SJSA1 (cell line): Measurements from ENCODE around the gene CUEDC1. TPM values are rescaled to one million over a fixed set of nuclear protein-coding genes. Genes with fewer than 3 reads are reported as not detected.

Source experiments
- DNase-seq, 2 experiments: peaks; one replicate each; pipeline ENCODE4 v3.0.0-alpha.2; 2015 to 2020; ENCODE audit warnings: low spot score in 2 of 2, low read depth in 1 of 2
- H3K27ac ChIP-seq: fragments of 250-450 bp; sonication (Bioruptor Pico); 2 replicates; pipeline ENCODE4 v1.5.1; 2020; ENCODE audit warnings: mild to moderate bottlenecking, moderate library complexity
- H3K27me3 ChIP-seq: fragments of 250-450 bp; sonication (Bioruptor Pico); replicated peaks from 2 replicates; pipeline ENCODE4 v1.5.1; 2020; ENCODE audit warnings: mild to moderate bottlenecking, moderate library complexity
- H3K36me3 ChIP-seq: fragments of 250-450 bp; sonication (Bioruptor Pico); 2 replicates; pipeline ENCODE4 v1.5.1; 2020; ENCODE audit warnings: mild to moderate bottlenecking
- H3K4me1 ChIP-seq: fragments of 250-450 bp; sonication (Bioruptor Pico); replicated peaks from 2 replicates; pipeline ENCODE4 v1.6.1; 2021; ENCODE audit warnings: mild to moderate bottlenecking
- H3K4me3 ChIP-seq: fragments of 250-450 bp; sonication (Bioruptor Pico); 2 replicates; pipeline ENCODE4 v1.5.1; 2020; ENCODE audit warnings: mild to moderate bottlenecking
- H3K9me3 ChIP-seq: fragments of 250-450 bp; sonication (Bioruptor Pico); replicated peaks from 2 replicates; pipeline ENCODE4 v1.5.1; 2020; ENCODE audit warnings: mild to moderate bottlenecking
- total RNA-seq: library from RNA; depleted of rRNA; stranded (reverse); fragments of >200 nt; shearing (Covaris generic); gene quantifications from 2 replicates; pipeline ENCODE4 v1.2.3, GENCODE V29; 2014

Gene CUEDC1
- total RNA-seq, 1 experiment from 2014 or later = 27.3 TPM

- no peak overlapping the region for H3K4me3 ChIP-seq
- H3K27ac ChIP-seq = no peak overlapping the region
- peak in 1 of 2 experiments; percentile 28 for DNase-seq
- H3K4me1 ChIP-seq = peaks cover 25% of the 10 kb centered on the region
- no peaks in the 10 kb centered on the region for H3K27me3 ChIP-seq
- no peaks in the 10 kb centered on the region for H3K9me3 ChIP-seq
- peaks cover 16% of the 10 kb centered on the region for H3K36me3 ChIP-seq
Measured at GRCh38 chr17:57957886-57958285, 2.7 kb upstream of the CUEDC1 start.

DNA sequence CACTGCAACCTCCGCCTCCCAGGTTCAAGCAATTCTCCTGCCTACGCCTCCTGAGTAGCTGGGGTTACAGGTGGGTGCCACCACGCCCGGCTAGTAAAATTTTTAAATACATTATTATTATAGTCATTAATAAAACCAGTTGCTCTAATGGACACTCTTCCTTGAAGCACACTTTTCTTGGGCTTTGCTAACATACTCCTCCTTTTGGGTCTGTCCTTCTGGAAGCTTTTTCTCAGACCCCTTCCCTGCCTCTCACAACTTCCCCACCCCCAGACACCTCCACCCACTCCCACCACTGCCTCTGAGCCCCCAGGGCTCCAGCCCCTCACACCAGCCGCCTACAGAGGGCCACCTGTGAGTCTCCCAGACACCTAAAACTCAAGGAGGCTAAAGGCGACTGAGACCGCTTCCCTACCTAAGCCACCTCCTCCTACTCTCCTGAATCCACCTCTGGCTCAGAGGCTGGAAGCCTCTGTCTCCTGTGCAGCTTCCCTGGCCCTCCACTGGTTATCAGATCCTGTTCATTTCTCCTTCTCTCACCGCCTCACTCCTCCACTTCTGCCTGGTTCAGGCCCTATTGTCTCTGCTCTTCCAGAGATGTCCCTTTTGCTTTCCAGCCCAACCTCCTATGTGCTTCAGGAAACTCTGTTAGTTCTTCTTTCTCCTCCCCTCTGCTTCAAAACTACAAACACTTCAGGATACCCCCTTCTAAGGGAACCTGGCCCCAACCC is 2.1 kb upstream of the CUEDC1 start:
- H3K27me3 ChIP-seq = no peaks in the 10 kb centered on the region

DNA sequence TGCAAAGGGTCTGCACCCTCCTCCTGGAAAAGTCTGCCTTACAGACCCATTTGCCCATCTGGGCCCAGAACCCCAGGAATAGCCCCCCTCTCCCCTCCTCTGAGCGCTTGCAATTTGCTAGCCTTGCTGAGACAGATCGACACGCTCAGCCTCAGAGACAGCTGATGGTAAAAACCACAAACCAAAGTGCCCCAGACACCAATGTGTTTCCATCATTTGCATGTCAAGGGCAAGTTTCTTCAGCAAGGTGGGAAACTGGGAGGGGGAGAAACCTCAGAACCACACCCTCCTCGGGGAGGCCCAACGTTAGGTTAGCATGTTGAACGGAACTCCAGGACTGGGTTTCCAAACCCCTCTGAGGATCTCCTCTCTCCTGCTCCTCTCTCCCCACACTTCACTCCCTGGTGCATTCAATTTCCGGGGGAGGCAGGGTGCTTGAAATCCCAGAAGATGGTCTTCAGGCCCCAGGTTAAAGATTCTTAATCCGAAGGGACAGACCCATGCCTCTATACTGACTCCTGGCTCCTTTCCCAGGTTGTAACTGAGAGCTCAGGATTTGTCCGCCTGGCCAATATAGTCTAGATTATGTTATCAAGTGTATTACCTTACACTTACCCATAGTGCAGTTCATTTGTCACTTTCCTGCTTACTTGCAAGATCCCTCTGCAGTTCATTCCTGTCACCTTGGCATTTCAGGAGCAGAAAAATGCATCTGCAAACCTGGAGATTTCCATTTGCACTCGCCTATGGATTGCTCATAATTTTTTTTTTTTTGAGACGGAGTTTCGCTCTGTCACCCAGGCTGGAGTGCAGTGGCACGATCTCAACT is 1.3 kb upstream of the CUEDC1 start:
- DNase-seq = peak in 1 of 2 experiments; percentile 36
- Histone ChIP-seq H3K4me3 (no peak overlapping the region), H3K27ac (no peak overlapping the region), H3K4me1 (peaks cover 38% of the 10 kb centered on the region), H3K27me3 (no peaks in the 10 kb centered on the region), H3K36me3 (peaks cover 16% of the 10 kb centered on the region), H3K9me3 (no peaks in the 10 kb centered on the region)

More for the DNA sequence above, 2.1 kb upstream of the CUEDC1 start:
- H3K36me3 ChIP-seq = peaks cover 16% of the 10 kb centered on the region
- no peak overlapping the region for H3K27ac ChIP-seq
- no peak overlapping the region for H3K4me3 ChIP-seq
- H3K4me1 ChIP-seq = peaks cover 31% of the 10 kb centered on the region
- H3K9me3 ChIP-seq = no peaks in the 10 kb centered on the region
- DNase-seq = peak in 1 of 2 experiments; percentile 36

GRCh38 chr17:57954397-57955182 is 622 bp downstream of the CUEDC1 start:
- peak; percentile 93 to 98 for DNase-seq
- H3K27ac ChIP-seq = peak overlapping the region; percentile 99
- peak overlapping the region; percentile 90 for H3K4me3 ChIP-seq
- H3K36me3 ChIP-seq = peaks cover 20% of the 10 kb centered on the region
- H3K4me1 ChIP-seq = peaks cover 57% of the 10 kb centered on the region
- H3K9me3 ChIP-seq = no peaks in the 10 kb centered on the region
- H3K27me3 ChIP-seq = no peaks in the 10 kb centered on the region

DNA sequence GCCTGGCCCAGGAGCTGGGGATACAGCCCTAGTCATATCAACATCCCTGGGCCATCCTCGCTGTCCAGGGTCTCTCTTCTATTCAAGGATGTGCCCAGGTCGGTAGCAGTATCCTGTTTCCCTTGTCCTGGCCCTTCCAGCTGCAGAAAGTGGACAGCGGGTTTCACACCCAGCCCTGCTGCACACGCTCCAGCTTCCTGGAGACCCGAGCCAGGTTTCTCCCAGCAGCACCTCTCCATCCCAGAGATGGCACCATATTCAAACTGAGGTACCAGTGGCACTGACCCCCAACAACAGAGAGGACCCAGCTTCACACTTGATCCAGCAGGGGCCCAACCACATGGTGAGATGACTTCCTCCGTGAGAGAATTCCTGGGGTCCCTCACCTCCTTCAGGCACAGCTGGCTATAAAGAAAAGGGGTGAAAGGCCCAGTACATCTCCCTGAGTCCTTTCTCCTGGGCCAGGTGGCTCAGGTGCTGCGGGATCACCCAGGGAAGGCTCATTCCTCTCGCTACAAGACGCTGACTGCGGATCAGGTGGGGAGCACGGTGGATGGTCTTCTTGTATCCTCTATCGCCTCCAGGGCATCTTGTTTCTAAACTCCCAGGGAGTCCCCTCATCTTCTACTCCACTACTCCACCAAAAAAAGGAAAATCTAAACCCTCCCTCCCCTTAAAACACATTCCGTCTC is 1.4 kb downstream of the CUEDC1 start:
- peak overlapping the region; percentile 99 for H3K27ac ChIP-seq
- peak overlapping the region; percentile 90 for H3K4me3 ChIP-seq
- peaks cover 64% of the 10 kb centered on the region for H3K4me1 ChIP-seq
- H3K27me3 ChIP-seq = no peaks in the 10 kb centered on the region
- H3K9me3 ChIP-seq = no peaks in the 10 kb centered on the region
- DNase-seq = no peak
- peaks cover 20% of the 10 kb centered on the region for H3K36me3 ChIP-seq

- H3K27me3 ChIP-seq = no peaks in the 10 kb centered on the region
- peak overlapping the region; percentile 22 for H3K27ac ChIP-seq
- H3K9me3 ChIP-seq = no peaks in the 10 kb centered on the region
- H3K36me3 ChIP-seq = peaks cover 20% of the 10 kb centered on the region
- H3K4me3 ChIP-seq = no peak overlapping the region
- DNase-seq = no peak
- H3K4me1 ChIP-seq = peaks cover 68% of the 10 kb centered on the region
Measured at GRCh38 chr17:57953219-57953618, 2.0 kb downstream of the CUEDC1 start.

GRCh38 chr17:57949649-57950048 is 5.6 kb downstream of the CUEDC1 start:
- Histone ChIP-seq H3K27me3 (no peaks in the 10 kb centered on the region), H3K4me1 (peaks cover 87% of the 10 kb centered on the region), H3K27ac (peak overlapping the region; percentile 88), H3K4me3 (no peak overlapping the region), H3K9me3 (no peaks in the 10 kb centered on the region), H3K36me3 (peaks cover 17% of the 10 kb centered on the region)
- DNase-seq = peak in 1 of 2 experiments; percentile 53

- peak; percentile 93 to 99 for DNase-seq
- H3K27ac ChIP-seq = peak overlapping the region; percentile 88
- no peaks in the 10 kb centered on the region for H3K27me3 ChIP-seq
- H3K4me1 ChIP-seq = peaks cover 83% of the 10 kb centered on the region
- H3K4me3 ChIP-seq = no peak overlapping the region
- H3K36me3 ChIP-seq = peaks cover 13% of the 10 kb centered on the region
- no peaks in the 10 kb centered on the region for H3K9me3 ChIP-seq
Measured at GRCh38 chr17:57948555-57949420, 6.4 kb downstream of the CUEDC1 start.

GRCh38 chr17:57948169-57948554 is 7.0 kb downstream of the CUEDC1 start:
- peaks cover 6% of the 10 kb centered on the region for H3K36me3 ChIP-seq
- no peaks in the 10 kb centered on the region for H3K27me3 ChIP-seq
- H3K4me3 ChIP-seq = no peak overlapping the region
- H3K9me3 ChIP-seq = no peaks in the 10 kb centered on the region
- peaks cover 83% of the 10 kb centered on the region for H3K4me1 ChIP-seq
- peak in 1 of 2 experiments; percentile 64 for DNase-seq
- H3K27ac ChIP-seq = peak overlapping the region; percentile 88

- H3K27ac ChIP-seq = peak overlapping the region; percentile 88
- peaks cover 83% of the 10 kb centered on the region for H3K4me1 ChIP-seq
- DNase-seq = no peak
- 0 out of 2 replicates have a peak, but pooled peaks cover 4% of the 10 kb centered on the region for H3K36me3 ChIP-seq
- H3K4me3 ChIP-seq = peak overlapping the region; percentile 23; the same call in 1 of the 2 replicates
- H3K27me3 ChIP-seq = no peaks in the 10 kb centered on the region
- H3K9me3 ChIP-seq = no peaks in the 10 kb centered on the region
Measured at GRCh38 chr17:57947369-57947768, 7.8 kb downstream of the CUEDC1 start.

DNA sequence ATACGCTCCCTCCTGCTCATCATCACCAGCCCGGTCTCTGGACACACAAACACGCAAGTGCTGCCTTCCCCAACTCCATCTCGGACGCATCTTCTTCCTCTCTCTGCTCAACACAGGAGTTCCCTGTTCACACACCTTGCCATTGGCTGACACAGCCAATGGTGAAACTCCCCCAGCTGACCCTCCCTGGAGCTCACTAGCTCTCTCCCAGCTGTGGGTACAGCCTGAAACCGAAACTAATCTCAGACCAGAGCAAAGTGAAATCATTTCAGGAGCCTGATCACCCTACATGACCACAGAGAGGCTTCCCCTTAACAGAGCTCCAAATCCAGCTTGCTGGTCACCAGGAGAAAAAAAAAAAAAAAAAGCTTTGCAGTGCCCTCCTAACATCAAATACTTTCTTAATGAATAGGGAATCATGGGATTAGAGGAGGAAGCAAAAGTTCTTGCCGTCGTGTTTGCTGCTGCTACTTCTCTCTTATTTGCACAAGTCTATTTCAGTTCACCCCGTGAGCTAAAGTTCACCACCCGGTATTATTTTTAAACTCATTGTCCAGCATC is 8.3 kb downstream of the CUEDC1 start:
- Histone ChIP-seq H3K4me3 (peak overlapping the region; percentile 23), H3K9me3 (no peaks in the 10 kb centered on the region), H3K4me1 (peaks cover 84% of the 10 kb centered on the region), H3K36me3 (peaks cover 4% of the 10 kb centered on the region; the same call in 1 of the 2 replicates), H3K27me3 (no peaks in the 10 kb centered on the region), H3K27ac (peak overlapping the region; percentile 88)
- DNase-seq = peak; percentile 73 to 86
